Thoracic aorta (tissue), 2 donors: ENCODE measurements around the gene NAALADL2. TPM values are rescaled to one million over a fixed set of nuclear protein-coding genes. Genes with fewer than 3 reads are reported as not detected.

Source experiments
- ATAC-seq: fragments of 150-250 bp; one replicate; pipeline ENCODE4 v1.8.0; 2017; ENCODE audit warnings: low read depth; ENCODE audit not compliant: insufficient number of reproducible peaks, low FRiP score
- DNase-seq: peaks from one replicate; pipeline ENCODE4 v3.0.0-alpha.2; 2020; ENCODE audit warnings: low spot score
- H3K27ac ChIP-seq, 2 donors: fragments of 200-600 bp; sonication (generic); 1 replicate in 1 of 2; 2 replicates in 1 of 2; pipeline ENCODE4 v1.5.1; 2016; ENCODE audit warnings: mild to moderate bottlenecking in 2 of 2, moderate library complexity in 2 of 2
- H3K27me3 ChIP-seq: fragments of 200-600 bp; sonication (generic); replicated peaks from 2 replicates; pipeline ENCODE4 v1.6.0; 2016; ENCODE audit warnings: mild to moderate bottlenecking; ENCODE audit not compliant: insufficient read depth
- H3K36me3 ChIP-seq: fragments of 200-600 bp; sonication (generic); one replicate; pipeline ENCODE4 v1.5.1; 2016
- H3K4me1 ChIP-seq, 2 donors: fragments of 200-600 bp; sonication (generic); 1 replicate in 1 of 2; 2 replicates in 1 of 2; pipeline versions ENCODE4 v1.5.1 to v1.6.0; 2016; ENCODE audit warnings: low read depth in 2 of 2, mild to moderate bottlenecking in 1 of 2; ENCODE audit not compliant: control insufficient read depth in 1 of 2
- H3K4me3 ChIP-seq: fragments of 200-600 bp; sonication (generic); 2 replicates; pipeline ENCODE4 v1.5.1; 2016; ENCODE audit warnings: mild to moderate bottlenecking
- H3K9me3 ChIP-seq: fragments of 200-600 bp; sonication (generic); 2 replicates; pipeline ENCODE4 v1.5.1; 2016
- CTCF ChIP-seq: fragments of 200-600 bp; sonication (generic); IDR thresholded peaks from one replicate; pipeline ENCODE4 v1.5.1; 2019; ENCODE audit warnings: antibody characterized with exemption
- total RNA-seq, 2 donors: library from RNA; depleted of rRNA; stranded (reverse); fragments of >200 nt; gene quantifications; one replicate each; pipeline versions ENCODE4 v1.1.0 to v1.2.3, GENCODE V29; 2016

NAALADL2 gene
- total RNA-seq, 2 donors from 2014 or later = 12.9 to 21.0 TPM

- DNase-seq (no peak), ATAC-seq (no peak)
- TF ChIP-seq CTCF = no peak
- H3K36me3 ChIP-seq = no peaks in the 10 kb centered on the region
- no peaks in the 10 kb centered on the region for H3K27me3 ChIP-seq
- no peaks in the 10 kb centered on the region for H3K9me3 ChIP-seq
- no peak overlapping the region for H3K4me3 ChIP-seq
- H3K4me1 ChIP-seq = no peaks in the 10 kb centered on the region
- no peak overlapping the region for H3K27ac ChIP-seq
These were observed 148.2 kb downstream of the NAALADL2 start for GRCh38 chr3:175007306-175007705.

- H3K27ac ChIP-seq = no peak overlapping the region
- no peak for ATAC-seq
- no peaks in the 10 kb centered on the region for H3K4me1 ChIP-seq
- no peaks in the 10 kb centered on the region for H3K9me3 ChIP-seq
- TF ChIP-seq CTCF = no peak
- H3K27me3 ChIP-seq = no peaks in the 10 kb centered on the region
- no peak for DNase-seq
- H3K36me3 ChIP-seq = no peaks in the 10 kb centered on the region
- no peak overlapping the region for H3K4me3 ChIP-seq
These were observed 150.2 kb downstream of the NAALADL2 start for GRCh38 chr3:175009295-175009694.

- Histone ChIP-seq H3K36me3 (no peaks in the 10 kb centered on the region), H3K27ac (no peak overlapping the region), H3K4me1 (no peaks in the 10 kb centered on the region), H3K27me3 (no peaks in the 10 kb centered on the region), H3K9me3 (no peaks in the 10 kb centered on the region), H3K4me3 (no peak overlapping the region)
- DNase-seq (no peak), ATAC-seq (no peak)
- no peak for TF ChIP-seq CTCF
These were observed 156.0 kb downstream of the NAALADL2 start for GRCh38 chr3:175015056-175015635.

GRCh38 chr3:175018946-175019727 lies 160.0 kb downstream of the NAALADL2 start:
- Histone ChIP-seq H3K27me3 (no peaks in the 10 kb centered on the region), H3K4me1 (no peaks in the 10 kb centered on the region), H3K9me3 (no peaks in the 10 kb centered on the region), H3K27ac (no peak overlapping the region), H3K36me3 (no peaks in the 10 kb centered on the region), H3K4me3 (no peak overlapping the region)
- no peak for DNase-seq
- TF ChIP-seq CTCF = no peak
- no peak for ATAC-seq

- H3K27me3 ChIP-seq = no peaks in the 10 kb centered on the region
- H3K4me3 ChIP-seq = no peak overlapping the region
- DNase-seq (no peak), ATAC-seq (no peak)
- TF ChIP-seq CTCF = no peak
- no peaks in the 10 kb centered on the region for H3K9me3 ChIP-seq
- no peaks in the 10 kb centered on the region for H3K4me1 ChIP-seq
- H3K36me3 ChIP-seq = no peaks in the 10 kb centered on the region
- H3K27ac ChIP-seq = no peak overlapping the region
These were observed 161.0 kb downstream of the NAALADL2 start for GRCh38 chr3:175020101-175020500.
